Measurements from ENCODE around the gene PTGFR. TPM values are rescaled to one million over a fixed set of nuclear protein-coding genes. Genes with fewer than 3 reads are reported as not detected.

PTGFR gene
- total RNA-seq, 1 experiment from 2014 or later: not detected

DNA sequence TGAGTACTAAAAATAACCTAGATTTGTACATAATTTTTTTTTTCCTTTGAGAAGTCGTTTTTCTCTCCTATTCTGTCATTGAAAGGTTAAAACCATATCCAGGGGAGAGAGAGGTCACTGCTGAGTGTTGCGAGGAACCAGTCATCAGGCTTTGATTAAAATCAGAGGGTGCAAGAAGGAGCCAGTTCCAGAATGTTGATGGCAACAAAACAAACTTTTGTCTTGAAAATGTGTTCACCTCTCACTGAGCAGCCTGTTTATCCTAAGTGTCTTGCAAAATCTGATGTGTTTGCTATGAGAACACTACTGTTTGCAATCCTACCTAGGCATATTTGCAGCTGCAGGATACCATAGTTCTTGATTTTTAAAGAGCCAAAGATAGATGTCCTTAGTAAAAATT lies 25.9 kb downstream of the PTGFR start:
- BruUV-seq (replicated peaks): no TSS peak
- no peak for DNase-seq (ENCODE audit: low read depth, low spot score)
- TF ChIP-seq, protein P1, sequence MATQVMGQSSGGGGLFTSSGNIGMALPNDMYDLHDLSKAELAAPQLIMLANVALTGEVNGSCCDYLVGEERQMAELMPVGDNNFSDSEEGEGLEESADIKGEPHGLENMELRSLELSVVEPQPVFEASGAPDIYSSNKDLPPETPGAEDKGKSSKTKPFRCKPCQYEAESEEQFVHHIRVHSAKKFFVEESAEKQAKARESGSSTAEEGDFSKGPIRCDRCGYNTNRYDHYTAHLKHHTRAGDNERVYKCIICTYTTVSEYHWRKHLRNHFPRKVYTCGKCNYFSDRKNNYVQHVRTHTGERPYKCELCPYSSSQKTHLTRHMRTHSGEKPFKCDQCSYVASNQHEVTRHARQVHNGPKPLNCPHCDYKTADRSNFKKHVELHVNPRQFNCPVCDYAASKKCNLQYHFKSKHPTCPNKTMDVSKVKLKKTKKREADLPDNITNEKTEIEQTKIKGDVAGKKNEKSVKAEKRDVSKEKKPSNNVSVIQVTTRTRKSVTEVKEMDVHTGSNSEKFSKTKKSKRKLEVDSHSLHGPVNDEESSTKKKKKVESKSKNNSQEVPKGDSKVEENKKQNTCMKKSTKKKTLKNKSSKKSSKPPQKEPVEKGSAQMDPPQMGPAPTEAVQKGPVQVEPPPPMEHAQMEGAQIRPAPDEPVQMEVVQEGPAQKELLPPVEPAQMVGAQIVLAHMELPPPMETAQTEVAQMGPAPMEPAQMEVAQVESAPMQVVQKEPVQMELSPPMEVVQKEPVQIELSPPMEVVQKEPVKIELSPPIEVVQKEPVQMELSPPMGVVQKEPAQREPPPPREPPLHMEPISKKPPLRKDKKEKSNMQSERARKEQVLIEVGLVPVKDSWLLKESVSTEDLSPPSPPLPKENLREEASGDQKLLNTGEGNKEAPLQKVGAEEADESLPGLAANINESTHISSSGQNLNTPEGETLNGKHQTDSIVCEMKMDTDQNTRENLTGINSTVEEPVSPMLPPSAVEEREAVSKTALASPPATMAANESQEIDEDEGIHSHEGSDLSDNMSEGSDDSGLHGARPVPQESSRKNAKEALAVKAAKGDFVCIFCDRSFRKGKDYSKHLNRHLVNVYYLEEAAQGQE (IDR thresholded peaks at IDR 0.05; ENCODE audit: low read depth): no peak
- TF ChIP-seq SIN3A (IDR thresholded peaks at IDR 0.05; ENCODE audit: low read depth): no peak
- no peak for TF ChIP-seq CBX3 (IDR thresholded peaks at IDR 0.05; ENCODE audit: low read depth)
- TF ChIP-seq ELF1 (IDR thresholded peaks at IDR 0.05; ENCODE audit: borderline replicate concordance, low read depth): no peak
- no peak for TF ChIP-seq EGR1 (IDR thresholded peaks at IDR 0.05; ENCODE audit: low read depth)
- TF ChIP-seq SRF (IDR thresholded peaks at IDR 0.05; ENCODE audit: low read depth): no peak
- no peak for TF ChIP-seq JUND (IDR thresholded peaks at IDR 0.05)
- TF ChIP-seq ZBTB33 (IDR thresholded peaks at IDR 0.05; ENCODE audit: extremely low read depth, insufficient replicate concordance, low read length): no peak
- no peak for TF ChIP-seq FOSL1 (IDR thresholded peaks at IDR 0.05; ENCODE audit: low read depth)
- ChIA-PET RAD21 (ENCODE audit: low non-redundant PET in 1 of 2, low total read pairs in 2 of 2, uncharacterized antibody in 2 of 2, unreplicated experiment in 2 of 2) (no interaction called here), CTCF (no interaction called here), POLR2A (no interaction called here)
- no peaks in the 10 kb centered on the region for H3K9me2 ChIP-seq (ENCODE audit: insufficient read depth)
- no peak overlapping the region for H3K9ac ChIP-seq (ENCODE audit: low read length)
- H3K27ac ChIP-seq (ENCODE audit: low read depth, low read length): no peak overlapping the region
- no peaks in the 10 kb centered on the region for H3K36me3 ChIP-seq (ENCODE audit: control insufficient read depth in 1 of 2, insufficient read depth in 2 of 2, low read length in 2 of 2)
- no peaks in the 10 kb centered on the region for H3K27me3 ChIP-seq (ENCODE audit: insufficient read depth, low read length)
- intact Hi-C loops (cut with micrococcal nuclease): no loop called here
- H3K4me2 ChIP-seq (ENCODE audit: low read length): no peak overlapping the region
- H3K4me1 ChIP-seq (ENCODE audit: control insufficient read depth in 1 of 2, insufficient read depth in 2 of 2, low read length in 2 of 2): no peaks in the 10 kb centered on the region
- no peak overlapping the region for H3K4me3 ChIP-seq (replicated peaks in 1 of 2; ENCODE audit: low read depth in 1 of 2, low read length in 2 of 2)
- H2AFZ ChIP-seq (ENCODE audit: low read depth, low read length, poor library complexity, severe bottlenecking): no peak overlapping the region
- H4K20me1 ChIP-seq (ENCODE audit: insufficient read depth): no peaks in the 10 kb centered on the region
- no peaks in the 10 kb centered on the region for H3K9me3 ChIP-seq (ENCODE audit: control insufficient read depth in 1 of 2, insufficient read depth in 1 of 2, low read depth in 1 of 2, low read length in 2 of 2)
- H3K79me2 ChIP-seq (ENCODE audit: insufficient read depth, low read length): no peaks in the 10 kb centered on the region
- ATAC-seq: no peak
